ENCODE data around the gene ARID3B.
A peak's percentile ranks its signal among the peaks of the same experiment; 100 is the strongest.
"Not testable (repeated sequence)": the region's sequence is repeated elsewhere in the genome, so short reads cannot be mapped to it uniquely, and the experiment has no call there.

ARID3B gene

DNA sequence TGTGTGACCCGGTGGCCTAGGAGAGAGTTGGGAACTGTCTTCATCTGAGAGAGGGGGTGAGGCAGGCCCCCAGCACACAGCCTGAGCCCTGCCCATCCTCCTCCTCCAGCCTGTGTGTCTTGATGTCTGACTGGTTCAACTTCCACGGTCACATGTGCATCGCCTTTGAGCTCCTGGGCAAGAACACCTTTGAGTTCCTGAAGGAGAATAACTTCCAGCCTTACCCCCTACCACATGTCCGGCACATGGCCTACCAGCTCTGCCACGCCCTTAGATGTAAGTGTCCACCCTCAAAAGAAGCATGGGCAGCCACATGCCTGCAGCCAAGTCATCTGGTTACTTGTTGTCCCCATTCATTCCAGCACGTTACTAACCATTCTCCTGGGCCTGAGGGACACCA, 84.7 kb downstream of the ARID3B start:
- no peak for DNase-seq

DNA sequence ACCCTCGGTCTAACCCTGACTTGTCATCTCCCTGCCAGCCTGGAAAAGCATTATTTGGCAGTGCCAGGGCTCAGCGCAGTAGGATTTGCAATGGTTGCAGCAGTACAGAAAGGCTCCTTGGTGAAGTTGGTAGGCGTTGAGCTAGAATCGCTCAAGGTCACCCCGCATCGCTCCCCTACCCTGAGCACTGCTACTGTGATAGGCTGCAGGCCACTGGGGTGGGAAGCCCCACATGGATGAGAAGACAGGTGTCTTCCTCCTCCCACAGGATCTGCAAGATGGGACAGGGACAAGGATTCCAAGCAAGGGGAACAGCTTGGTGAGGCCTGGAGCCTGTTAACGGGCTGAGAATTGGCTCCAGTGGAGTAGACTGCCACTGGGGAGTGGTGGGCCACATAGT, 85.3 kb downstream of the ARID3B start:
- DNase-seq, result no peak

DNA sequence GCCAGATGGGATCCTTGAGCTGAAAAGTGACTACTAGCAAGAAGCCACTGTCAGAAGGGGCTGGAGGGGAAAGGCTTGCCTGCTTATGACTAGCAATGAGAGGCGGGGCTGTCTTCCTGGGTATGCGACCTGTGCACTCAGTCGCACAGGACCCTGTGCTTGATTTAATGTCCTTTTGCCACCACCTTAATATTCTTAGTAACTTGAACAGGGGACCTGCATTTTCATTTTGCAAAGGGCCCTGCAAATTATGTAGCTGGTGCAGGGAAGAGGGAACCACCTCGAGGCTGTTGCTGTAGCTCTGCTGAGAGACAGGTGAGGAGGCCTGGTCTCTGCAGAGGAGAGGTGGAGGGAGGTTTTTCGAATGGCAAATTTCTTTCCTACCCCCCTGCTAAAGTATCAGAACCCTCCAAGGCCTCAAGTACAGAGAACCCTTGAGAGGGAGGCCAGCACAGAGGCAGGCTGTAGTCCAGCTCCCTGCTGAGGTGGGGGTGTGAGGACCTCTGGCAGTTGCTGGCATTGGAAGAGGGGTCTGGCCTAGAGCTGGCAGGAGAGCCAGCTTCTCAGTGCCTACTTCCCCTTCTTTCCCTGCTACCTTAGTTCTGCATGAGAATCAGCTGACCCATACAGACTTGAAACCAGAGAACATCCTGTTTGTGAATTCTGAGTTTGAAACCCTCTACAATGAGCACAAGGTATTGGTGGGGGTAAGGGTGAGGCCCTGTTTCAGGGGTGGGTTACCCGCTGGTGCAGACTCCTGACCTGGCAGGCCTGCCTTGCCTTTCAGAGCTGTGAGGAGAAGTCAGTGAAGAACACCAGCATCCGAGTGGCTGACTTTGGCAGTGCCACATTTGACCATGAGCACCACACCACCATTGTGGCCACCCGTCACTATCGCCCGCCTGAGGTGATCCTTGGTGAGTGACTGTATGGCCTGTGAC, 86.0 kb downstream of the ARID3B start:
- DNase-seq, result no peak

DNA sequence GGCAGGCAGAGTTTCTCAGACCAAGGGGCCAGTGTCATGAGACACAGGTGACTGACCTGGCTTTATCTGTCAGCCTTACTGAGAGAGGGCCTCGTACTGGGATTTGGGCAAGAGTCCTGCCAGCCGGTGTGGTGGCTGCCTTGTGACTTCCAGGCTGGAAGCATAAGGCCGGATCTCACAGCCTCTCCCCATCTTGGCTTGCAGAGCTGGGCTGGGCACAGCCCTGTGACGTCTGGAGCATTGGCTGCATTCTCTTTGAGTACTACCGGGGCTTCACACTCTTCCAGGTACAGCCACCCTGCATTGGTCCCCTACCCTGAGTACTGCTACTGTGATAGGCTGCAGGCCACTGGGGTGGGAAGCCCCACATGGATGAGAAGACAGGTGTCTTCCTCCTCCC, 86.7 kb downstream of the ARID3B start:
- DNase-seq, result no peak

DNA sequence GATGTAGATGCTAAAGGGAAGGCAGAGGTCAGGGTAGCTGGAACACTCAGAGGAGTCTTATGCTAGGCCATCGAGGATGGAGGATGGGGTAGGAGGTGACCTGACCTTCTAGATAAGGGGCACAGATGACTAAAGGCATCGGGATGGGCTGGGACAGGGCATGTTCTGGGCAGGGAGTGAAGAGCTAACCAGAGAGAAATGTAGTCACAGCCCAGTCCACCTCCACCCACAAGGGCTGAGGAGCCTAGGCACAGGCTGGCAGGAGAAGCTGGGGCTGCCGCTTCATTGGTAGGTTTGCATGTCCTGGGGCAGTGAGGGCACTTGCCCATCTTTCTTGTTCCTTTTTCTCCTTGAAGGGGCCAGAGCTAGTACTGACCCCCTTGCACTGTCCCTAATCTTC, 87.2 kb downstream of the ARID3B start:
- DNase-seq, result no peak

DNA sequence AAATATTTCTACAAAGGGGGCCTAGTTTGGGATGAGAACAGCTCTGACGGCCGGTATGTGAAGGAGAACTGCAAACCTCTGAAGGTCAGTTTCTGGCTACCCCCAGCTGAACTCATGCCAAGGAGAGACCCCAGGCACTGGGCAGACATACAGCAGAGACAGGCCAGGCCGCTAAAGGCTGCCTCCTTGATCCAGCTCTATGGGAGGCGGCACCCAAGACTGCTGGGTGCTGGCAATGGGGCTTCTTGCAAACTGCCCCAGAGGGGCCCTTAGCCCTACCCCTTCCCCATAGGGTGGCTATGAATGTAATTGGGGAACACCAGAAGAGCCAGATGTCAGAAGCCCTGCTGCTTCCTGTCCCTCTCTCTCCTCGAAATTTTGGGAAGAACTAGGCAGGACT, 87.9 kb downstream of the ARID3B start:
- no peak for DNase-seq

DNA sequence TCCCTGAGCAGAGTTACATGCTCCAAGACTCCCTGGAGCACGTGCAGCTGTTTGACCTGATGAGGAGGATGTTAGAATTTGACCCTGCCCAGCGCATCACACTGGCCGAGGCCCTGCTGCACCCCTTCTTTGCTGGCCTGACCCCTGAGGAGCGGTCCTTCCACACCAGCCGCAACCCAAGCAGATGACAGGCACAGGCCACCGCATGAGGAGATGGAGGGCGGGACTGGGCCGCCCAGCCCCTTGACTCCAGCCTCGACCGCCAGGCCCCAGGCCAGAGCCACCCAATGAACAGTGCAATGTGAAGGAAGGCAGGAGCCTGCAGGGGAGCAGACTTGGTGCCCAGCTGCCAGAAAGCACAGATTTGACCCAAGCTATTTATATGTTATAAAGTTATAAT, 88.7 kb downstream of the ARID3B start:
- not testable (repeated sequence) for DNase-seq

DNA sequence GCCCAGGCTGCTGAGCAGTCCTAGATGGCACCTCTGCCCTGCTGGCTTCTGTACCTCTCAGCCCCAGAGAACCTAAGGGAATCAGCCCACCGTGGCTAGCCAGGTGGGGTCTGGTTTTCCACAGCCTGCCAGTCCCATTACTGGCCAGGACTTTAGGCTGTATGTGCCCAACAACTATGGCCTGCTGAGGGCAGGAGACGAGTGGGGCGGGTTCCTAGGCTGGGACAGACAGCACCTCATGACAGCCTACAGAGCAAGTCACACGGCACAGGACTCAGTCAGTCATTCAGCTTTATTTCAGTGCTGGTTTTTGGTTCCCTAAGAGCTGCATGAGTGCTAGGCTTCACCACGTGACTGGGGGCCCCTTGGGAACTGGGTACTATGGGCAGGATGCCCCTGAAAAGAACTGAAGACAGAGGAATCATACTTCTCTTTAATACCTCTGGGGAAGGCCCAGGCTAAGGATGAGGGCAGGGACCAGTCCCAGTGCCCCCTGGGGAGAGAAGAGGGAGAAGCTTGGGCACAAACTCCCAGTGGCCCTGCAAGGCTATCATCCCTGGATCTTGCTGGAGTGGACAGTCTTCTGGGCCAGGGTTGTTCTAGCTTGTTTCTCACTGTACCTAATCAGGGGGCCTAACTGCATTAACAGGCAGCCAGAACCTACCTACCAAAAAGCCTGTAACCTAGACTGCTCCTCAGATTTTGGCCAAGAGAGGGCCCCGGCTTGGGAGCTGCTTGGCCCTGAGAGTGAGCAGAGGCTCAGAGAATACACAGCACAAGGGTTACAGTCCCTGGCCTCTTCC, 89.5 kb downstream of the ARID3B start:
- DNase-seq, result no peak

DNA sequence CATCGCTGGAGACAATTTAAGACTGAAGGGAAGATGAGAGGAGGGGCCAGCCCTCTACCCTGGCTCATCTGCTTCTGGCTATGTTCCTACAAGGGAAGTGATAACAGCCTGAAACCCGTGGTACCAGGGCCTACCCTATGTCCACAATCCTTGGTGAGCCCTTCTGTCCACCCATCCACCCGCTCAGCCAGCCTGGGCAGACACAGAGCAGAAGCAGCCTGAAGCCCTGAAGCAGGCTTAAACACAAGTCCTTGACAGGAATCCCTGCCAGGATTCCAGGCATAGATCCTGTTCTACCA, 90.0 kb downstream of the ARID3B start:
- no peak for DNase-seq

DNA sequence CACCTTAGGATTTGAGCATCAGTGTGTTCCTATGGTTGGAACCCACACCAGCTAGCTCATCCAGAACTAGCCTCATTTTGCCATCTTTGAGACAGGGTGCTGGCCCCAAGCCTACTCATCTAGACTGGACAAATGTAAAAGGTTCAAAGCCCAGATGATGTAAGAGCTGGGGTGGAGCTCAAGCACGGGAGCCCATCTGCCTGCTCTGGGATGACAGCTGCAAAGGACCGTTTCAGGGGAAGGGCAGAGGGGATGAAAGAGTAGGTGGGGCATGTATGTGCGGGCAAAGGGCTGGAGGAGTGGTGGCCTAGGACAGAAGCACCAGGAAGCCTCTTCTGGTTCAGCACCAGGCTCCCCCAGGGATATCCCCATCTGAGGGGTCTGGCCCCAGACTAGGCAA, 90.4 kb downstream of the ARID3B start:
- DNase-seq, result no peak

DNA sequence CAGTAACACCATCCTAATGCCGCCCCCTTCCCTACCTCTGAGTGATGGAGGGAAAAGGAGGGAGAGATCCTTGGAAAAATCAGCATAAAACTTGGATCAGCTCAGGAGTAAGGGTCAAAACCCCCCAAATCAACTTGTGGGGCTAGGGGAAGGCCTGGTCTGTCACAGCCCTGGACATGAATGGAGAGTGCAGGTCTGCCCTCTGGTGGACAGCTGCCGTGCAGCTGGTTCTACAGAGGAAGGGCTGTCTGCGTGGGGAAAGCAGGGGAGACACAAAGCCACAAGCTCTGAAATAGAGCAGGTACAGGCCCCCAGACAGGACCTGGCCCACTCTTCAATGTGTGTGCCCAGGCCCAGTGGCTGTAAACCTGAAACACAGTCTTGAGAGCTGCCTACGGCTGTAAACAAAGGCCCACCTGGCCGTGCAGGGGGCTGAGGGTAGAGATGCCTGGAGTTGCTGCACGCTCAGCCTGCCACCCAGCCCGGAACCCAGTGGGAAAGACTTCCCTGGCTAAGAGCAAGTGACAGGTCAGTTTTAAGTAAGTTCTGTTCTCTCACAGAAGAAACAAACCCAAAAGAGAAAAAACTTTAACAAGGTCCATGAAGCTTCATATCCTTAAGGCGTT, 91.0 kb downstream of the ARID3B start:
- DNase-seq, result peak; percentile 13

DNA sequence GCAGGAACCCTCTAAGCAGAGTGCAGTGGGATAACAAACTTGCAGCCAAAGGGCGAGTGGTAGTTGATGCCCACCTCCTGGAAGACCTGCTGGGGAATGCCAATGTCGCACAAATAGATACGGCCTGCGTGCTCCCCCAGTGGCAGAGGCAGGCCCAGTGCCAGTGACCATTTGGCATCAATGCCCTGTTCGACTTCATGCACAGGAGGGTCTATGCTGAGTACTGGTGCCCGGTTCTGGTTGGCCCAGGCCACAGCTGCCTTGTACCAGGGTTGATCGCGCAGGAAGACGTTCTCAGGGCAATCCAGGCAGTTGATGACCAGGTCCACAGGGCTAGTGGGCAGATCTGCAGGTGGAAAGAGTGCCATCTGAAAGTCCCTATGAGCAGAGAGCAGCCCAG, 91.6 kb downstream of the ARID3B start:
- DNase-seq, result no peak

DNA sequence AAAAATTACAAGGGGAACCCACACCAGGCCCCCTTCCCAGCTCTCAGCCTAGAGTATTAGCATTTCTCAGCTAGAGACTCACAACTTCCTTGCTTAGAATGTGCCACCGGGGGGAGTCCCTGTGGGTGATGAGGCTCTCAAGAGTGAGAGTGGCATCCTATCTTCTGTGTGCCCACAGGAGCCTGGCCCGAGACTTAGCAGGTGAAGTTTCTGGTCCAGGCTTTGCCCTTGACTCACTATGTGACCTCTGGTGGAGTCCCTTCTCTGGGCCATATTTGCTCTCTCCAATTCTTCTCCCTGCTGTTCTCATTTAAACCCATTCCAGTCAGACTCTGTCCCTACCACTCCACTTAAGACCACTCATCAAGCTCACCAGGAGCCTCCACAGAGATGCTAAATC, 92.8 kb downstream of the ARID3B start:
- no peak for DNase-seq

DNA sequence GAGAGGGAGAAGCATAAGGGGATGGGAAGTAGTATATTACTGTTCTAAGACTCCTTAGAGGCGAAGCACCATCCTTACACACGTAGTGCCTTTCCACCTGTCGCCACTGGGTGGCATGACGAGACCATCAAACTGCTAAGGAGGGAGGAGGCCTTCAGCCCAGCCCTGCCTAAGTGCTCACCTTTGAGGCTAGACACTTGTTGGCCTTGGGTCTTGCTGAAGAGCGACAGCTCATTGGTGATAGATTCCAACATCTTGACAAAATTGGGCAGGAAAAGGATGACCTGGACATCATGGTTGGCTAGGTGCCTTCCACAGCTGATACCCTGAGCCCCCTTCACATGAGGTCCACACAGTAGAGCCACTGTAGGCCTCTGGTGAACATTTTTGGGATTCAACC, 94.2 kb downstream of the ARID3B start:
- DNase-seq, result peak; percentile 40

DNA sequence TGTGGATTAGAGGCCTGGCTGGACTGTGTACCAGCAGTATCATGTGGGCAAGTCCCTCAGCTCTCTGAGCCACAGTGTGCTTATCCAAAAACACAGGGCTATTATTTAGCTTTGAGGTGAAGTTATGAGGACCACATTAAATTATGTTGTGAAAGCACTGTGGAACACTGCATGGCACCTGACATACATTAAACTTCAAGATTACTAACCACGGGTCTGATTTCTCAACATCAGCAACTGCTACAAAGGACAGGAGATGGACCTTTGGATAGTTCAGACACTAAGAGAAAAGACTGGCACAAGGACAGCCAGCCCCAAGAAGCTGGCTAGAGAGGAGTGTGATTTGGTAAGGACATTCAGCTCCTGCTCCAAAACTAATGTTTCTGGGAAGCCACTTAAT, 96.0 kb downstream of the ARID3B start:
- no peak for DNase-seq

DNA sequence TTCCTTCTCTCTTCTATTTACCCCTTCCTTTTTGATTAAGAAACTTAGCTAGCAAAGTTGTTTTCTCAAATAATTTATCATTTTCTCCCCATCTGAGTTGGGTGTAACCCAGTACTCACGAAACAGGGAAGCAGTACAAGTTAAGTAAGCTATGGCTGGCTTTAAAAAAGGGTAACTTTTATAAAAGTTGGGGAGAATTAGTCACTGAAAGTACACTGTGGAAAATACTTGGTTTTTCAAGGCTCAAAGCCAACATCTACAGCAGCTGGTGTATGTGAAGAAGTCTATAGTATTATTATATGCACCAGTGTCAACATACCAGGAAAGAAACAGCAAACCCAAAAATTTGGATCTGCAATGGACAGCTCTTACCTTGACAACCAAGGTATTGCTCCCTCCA, 100.1 kb downstream of the ARID3B start:
- DNase-seq, result no peak

DNA sequence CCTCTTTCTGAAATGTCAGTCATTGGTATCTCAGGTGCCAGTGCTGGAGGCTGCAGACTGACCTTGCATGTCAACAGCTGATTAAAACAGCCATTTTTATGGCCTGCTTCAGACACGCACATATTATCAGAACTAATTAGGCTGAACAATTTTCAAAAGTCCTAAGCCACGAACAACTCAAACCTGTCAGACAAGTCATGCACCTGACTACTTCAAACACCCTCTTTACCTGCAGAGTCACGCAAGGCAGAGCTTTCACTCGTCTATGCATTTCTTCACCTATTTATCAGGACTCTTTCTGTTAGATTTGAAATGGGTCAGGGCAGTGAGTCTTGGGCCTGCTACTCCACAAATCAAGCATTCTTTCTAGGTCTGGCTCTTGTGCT, 101.3 kb downstream of the ARID3B start:
- peak; percentile 15 for DNase-seq

DNA sequence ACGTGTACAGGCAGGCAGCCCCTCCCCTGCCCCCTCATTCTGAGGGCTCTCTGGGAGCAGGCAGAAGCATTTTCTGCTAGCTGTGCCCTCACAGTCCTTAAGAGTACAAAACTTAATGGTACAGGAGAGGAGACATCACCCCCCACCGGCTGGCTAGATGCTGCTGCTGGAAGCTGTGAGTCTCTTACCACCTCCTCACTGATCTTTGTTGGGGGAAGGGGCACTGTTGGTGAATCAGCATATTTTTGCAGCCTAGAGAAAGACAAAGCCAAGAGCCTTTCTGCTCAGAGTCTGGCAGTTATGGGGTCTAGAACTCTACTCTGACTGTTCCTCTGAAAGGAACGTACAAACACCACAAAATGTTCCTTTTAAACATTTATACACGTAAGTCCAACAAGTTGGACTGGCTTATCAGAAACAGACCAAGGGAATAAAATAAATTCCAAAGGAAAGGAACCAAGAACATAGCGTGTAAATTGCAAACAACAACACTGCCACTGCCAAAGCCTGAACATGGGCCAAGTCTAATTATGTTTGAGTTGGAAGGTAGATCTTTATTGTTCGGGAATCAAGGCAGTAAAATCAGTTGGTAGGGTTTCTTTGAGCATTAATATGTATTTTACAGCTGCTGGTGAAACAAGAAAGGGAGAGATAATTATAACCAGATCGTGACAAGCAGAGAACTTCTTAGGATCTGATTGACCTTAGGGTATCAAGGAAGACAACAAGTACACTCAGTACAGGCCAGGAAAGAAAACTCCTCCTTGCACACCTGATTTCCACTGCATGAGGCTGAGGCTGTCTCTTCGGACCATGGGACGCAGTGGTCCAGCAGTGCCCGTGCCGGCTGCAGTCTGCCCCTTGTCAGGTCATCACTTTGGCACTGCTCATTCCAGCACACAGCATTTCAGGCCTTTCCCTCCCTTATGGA, 102.0 kb downstream of the ARID3B start:
- peak; percentile 13 for DNase-seq

DNA sequence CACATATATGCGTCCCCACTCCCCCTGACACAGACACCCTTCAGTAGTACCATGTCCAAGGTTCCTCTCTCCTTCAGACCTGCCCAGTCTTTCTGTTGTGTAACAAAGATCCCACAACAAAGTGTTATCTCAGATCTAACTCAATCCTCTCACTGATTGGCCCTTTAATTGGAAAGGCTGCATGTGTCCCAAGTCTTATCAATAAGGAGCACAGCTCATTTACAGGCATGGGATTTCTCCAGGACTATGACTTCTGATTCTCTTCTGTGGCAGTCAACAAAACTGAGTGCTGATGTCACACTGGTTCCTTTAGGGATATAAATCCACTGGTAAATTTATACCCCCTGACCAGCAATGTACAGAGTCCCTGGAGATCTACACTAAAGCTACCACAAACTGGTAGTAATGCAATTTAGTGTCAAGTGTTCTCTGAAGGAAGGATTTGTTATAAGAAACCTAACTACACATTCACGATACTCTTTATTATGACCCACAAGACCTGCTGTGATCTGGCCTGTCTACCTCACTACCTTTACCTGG, 102.7 kb downstream of the ARID3B start:
- DNase-seq, result no peak

DNA sequence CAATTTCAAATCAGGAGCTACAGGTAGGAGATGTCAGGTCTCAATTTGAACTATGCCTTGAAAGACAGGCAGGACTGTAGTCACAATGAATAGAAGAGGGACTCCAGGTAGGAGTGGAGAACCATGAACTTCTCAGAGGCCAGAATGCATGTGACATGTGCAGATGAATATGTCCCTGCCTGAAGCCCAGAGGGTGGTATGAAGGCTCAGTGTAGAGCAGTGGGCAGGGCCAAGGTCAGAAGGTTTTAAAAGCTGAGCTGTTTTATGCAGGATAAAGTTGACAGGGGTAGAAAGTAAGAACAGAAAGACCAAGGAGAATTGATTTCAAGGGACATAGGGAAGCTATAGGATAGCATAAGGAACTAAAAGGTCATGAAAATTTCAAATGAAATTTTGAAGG, 105.5 kb downstream of the ARID3B start:
- DNase-seq, result no peak

Data from NCI-H146 (cell line).